Measurements from ENCODE around the gene GYG2.
A peak's percentile ranks its signal among the peaks of the same experiment; 100 is the strongest.
"Not testable (repeated sequence)": the region's sequence is repeated elsewhere in the genome, so short reads cannot be mapped to it uniquely, and the experiment has no call there.

GYG2 gene

GRCh38 chrX:2883770-2884169, 55.0 kb downstream of the GYG2 start:
- H3K27me3 ChIP-seq (ENCODE audit: insufficient read depth, insufficient read length), result no peaks in the 10 kb centered on the region
- no peaks in the 10 kb centered on the region for H3K4me1 ChIP-seq (ENCODE audit: insufficient read depth, insufficient read length)
- no peak for DNase-seq (ENCODE audit: low read depth, low spot score)
- H3K36me3 ChIP-seq (ENCODE audit: insufficient read depth, insufficient read length, low read length), result peaks cover 31% of the 10 kb centered on the region
- H3K9me3 ChIP-seq (ENCODE audit: insufficient read depth, low read length), result no peaks in the 10 kb centered on the region
- H3K4me3 ChIP-seq (ENCODE audit: insufficient read length, low read depth), result no peak overlapping the region
- TF ChIP-seq ZNF274 (IDR thresholded peaks at IDR 0.05; ENCODE audit: low read depth, low read length) (no peak), SUZ12 (IDR thresholded peaks at IDR 0.05; ENCODE audit: extremely low read depth, insufficient read depth, insufficient read length) (no peak), YY1 (IDR thresholded peaks at IDR 0.05; ENCODE audit: insufficient read depth, insufficient read length) (no peak)
- no peak overlapping the region for H3K9ac ChIP-seq (ENCODE audit: insufficient read length, low read depth)

- no peak for TF ChIP-seq SUZ12 (IDR thresholded peaks at IDR 0.05; ENCODE audit: extremely low read depth, insufficient read depth, insufficient read length)
- TF ChIP-seq ZNF274 (IDR thresholded peaks at IDR 0.05; ENCODE audit: low read depth, low read length), result no peak
- TF ChIP-seq YY1 (IDR thresholded peaks at IDR 0.05; ENCODE audit: insufficient read depth, insufficient read length), result no peak
Measured at GRCh38 chrX:2888309-2888708, 59.6 kb downstream of the GYG2 start.

GRCh38 chrX:2889045-2889605, 60.4 kb downstream of the GYG2 start:
- H3K9ac ChIP-seq (ENCODE audit: insufficient read length, low read depth), result no peak overlapping the region
- no peaks in the 10 kb centered on the region for H3K4me1 ChIP-seq (ENCODE audit: insufficient read depth, insufficient read length)
- H3K36me3 ChIP-seq (ENCODE audit: insufficient read depth, insufficient read length, low read length), result no peaks in the 10 kb centered on the region
- no peak overlapping the region for H3K4me3 ChIP-seq (ENCODE audit: insufficient read length, low read depth)
- DNase-seq (ENCODE audit: low read depth, low spot score), result no peak
- H3K9me3 ChIP-seq (ENCODE audit: insufficient read depth, low read length), result no peaks in the 10 kb centered on the region
- H3K27me3 ChIP-seq (ENCODE audit: insufficient read depth, insufficient read length), result no peaks in the 10 kb centered on the region
- no peak for TF ChIP-seq SUZ12 (IDR thresholded peaks at IDR 0.05; ENCODE audit: extremely low read depth, insufficient read depth, insufficient read length)
- TF ChIP-seq YY1 (IDR thresholded peaks at IDR 0.05; ENCODE audit: insufficient read depth, insufficient read length), result no peak
- TF ChIP-seq ZNF274 (IDR thresholded peaks at IDR 0.05; ENCODE audit: low read depth, low read length), result no peak

More at GRCh38 chrX:2888309-2888708, 59.6 kb downstream of the GYG2 start:
- no peaks in the 10 kb centered on the region for H3K9me3 ChIP-seq (ENCODE audit: insufficient read depth, low read length)
- no peak for DNase-seq (ENCODE audit: low read depth, low spot score)
- H3K36me3 ChIP-seq (ENCODE audit: insufficient read depth, insufficient read length, low read length), result peaks cover 6% of the 10 kb centered on the region
- no peak overlapping the region for H3K9ac ChIP-seq (ENCODE audit: insufficient read length, low read depth)
- H3K27me3 ChIP-seq (ENCODE audit: insufficient read depth, insufficient read length), result no peaks in the 10 kb centered on the region
- no peak overlapping the region for H3K4me3 ChIP-seq (ENCODE audit: insufficient read length, low read depth)
- no peaks in the 10 kb centered on the region for H3K4me1 ChIP-seq (ENCODE audit: insufficient read depth, insufficient read length)

GRCh38 chrX:2889706-2890490, 61.2 kb downstream of the GYG2 start:
- DNase-seq (ENCODE audit: low read depth, low spot score), result peak; percentile 36
- not testable (repeated sequence) for H3K9ac ChIP-seq (ENCODE audit: insufficient read length, low read depth); H3K4me3 ChIP-seq (ENCODE audit: insufficient read length, low read depth); H3K27me3 ChIP-seq (ENCODE audit: insufficient read depth, insufficient read length); H3K4me1 ChIP-seq (ENCODE audit: insufficient read depth, insufficient read length); H3K36me3 ChIP-seq (ENCODE audit: insufficient read depth, insufficient read length, low read length); H3K9me3 ChIP-seq (ENCODE audit: insufficient read depth, low read length)

- H3K27me3 ChIP-seq (ENCODE audit: insufficient read depth, insufficient read length); DNase-seq (ENCODE audit: low read depth, low spot score); H3K36me3 ChIP-seq (ENCODE audit: insufficient read depth, insufficient read length, low read length); H3K9me3 ChIP-seq (ENCODE audit: insufficient read depth, low read length); H3K4me3 ChIP-seq (ENCODE audit: insufficient read length, low read depth); H3K9ac ChIP-seq (ENCODE audit: insufficient read length, low read depth); H3K4me1 ChIP-seq (ENCODE audit: insufficient read depth, insufficient read length): not testable (repeated sequence)
Measured at GRCh38 chrX:2890536-2891460, 62.1 kb downstream of the GYG2 start.

- Histone ChIP-seq H3K4me1 (ENCODE audit: insufficient read depth, insufficient read length) (no peaks in the 10 kb centered on the region), H3K36me3 (ENCODE audit: insufficient read depth, insufficient read length, low read length) (no peaks in the 10 kb centered on the region), H3K4me3 (ENCODE audit: insufficient read length, low read depth) (no peak overlapping the region), H3K27me3 (ENCODE audit: insufficient read depth, insufficient read length) (no peaks in the 10 kb centered on the region), H3K9me3 (ENCODE audit: insufficient read depth, low read length) (no peaks in the 10 kb centered on the region), H3K9ac (ENCODE audit: insufficient read length, low read depth) (no peak overlapping the region)
- no peak for DNase-seq (ENCODE audit: low read depth, low spot score)
- no peak for TF ChIP-seq YY1 (IDR thresholded peaks at IDR 0.05; ENCODE audit: insufficient read depth, insufficient read length)
- no peak for TF ChIP-seq SUZ12 (IDR thresholded peaks at IDR 0.05; ENCODE audit: extremely low read depth, insufficient read depth, insufficient read length)
- TF ChIP-seq ZNF274 (IDR thresholded peaks at IDR 0.05; ENCODE audit: low read depth, low read length), result no peak
Measured at GRCh38 chrX:2892816-2893215, 64.1 kb downstream of the GYG2 start.

- Histone ChIP-seq H3K4me1 (ENCODE audit: insufficient read depth, insufficient read length) (no peaks in the 10 kb centered on the region), H3K9me3 (ENCODE audit: insufficient read depth, low read length) (no peaks in the 10 kb centered on the region), H3K9ac (ENCODE audit: insufficient read length, low read depth) (no peak overlapping the region), H3K36me3 (ENCODE audit: insufficient read depth, insufficient read length, low read length) (no peaks in the 10 kb centered on the region), H3K4me3 (ENCODE audit: insufficient read length, low read depth) (no peak overlapping the region), H3K27me3 (ENCODE audit: insufficient read depth, insufficient read length) (no peaks in the 10 kb centered on the region)
- no peak for DNase-seq (ENCODE audit: low read depth, low spot score)
- no peak for TF ChIP-seq ZNF274 (IDR thresholded peaks at IDR 0.05; ENCODE audit: low read depth, low read length)
- TF ChIP-seq YY1 (IDR thresholded peaks at IDR 0.05; ENCODE audit: insufficient read depth, insufficient read length), result no peak
- no peak for TF ChIP-seq SUZ12 (IDR thresholded peaks at IDR 0.05; ENCODE audit: extremely low read depth, insufficient read depth, insufficient read length)
Measured at GRCh38 chrX:2894885-2895292, 66.2 kb downstream of the GYG2 start.

All from NT2/D1 (cell line).